ENCODE data around the gene AADACL2.
"Not testable (repeated sequence)": the region's sequence is repeated elsewhere in the genome, so short reads cannot be mapped to it uniquely, and the experiment has no call there.

The AADACL2 gene

GRCh38 chr3:151733613-151734012, at the start of gene AADACL2:
TSS of gene AADACL2 (plus strand) at chr3:151733927. CDS start at chr3:151734036, 109 bp downstream.
- no peak for DNase-seq

GRCh38 chr3:151684094-151684493, 49.6 kb upstream of the AADACL2 start:
- DNase-seq, result no peak

- DNase-seq, result no peak
Observed at GRCh38 chr3:151686257-151686656, 47.5 kb upstream of the AADACL2 start.

- DNase-seq, result no peak
Observed at GRCh38 chr3:151687076-151687475, 46.7 kb upstream of the AADACL2 start.

GRCh38 chr3:151688571-151688970, 45.2 kb upstream of the AADACL2 start:
- no peak for DNase-seq

GRCh38 chr3:151690645-151691044, 43.1 kb upstream of the AADACL2 start:
- no peak for DNase-seq

- DNase-seq, result no peak
Observed at GRCh38 chr3:151697496-151697895, 36.2 kb upstream of the AADACL2 start.

GRCh38 chr3:151707216-151707615, 26.5 kb upstream of the AADACL2 start:
- no peak for DNase-seq

GRCh38 chr3:151708868-151709267, 24.9 kb upstream of the AADACL2 start:
- DNase-seq, result no peak

- DNase-seq, result no peak
Observed at GRCh38 chr3:151709847-151710246, 23.9 kb upstream of the AADACL2 start.

GRCh38 chr3:151721294-151721693, 12.4 kb upstream of the AADACL2 start:
- no peak for DNase-seq

GRCh38 chr3:151722856-151723255, 10.9 kb upstream of the AADACL2 start:
- no peak for DNase-seq

GRCh38 chr3:151724576-151725562, 8.9 kb upstream of the AADACL2 start:
- DNase-seq, result no peak

GRCh38 chr3:151726016-151726415, 7.7 kb upstream of the AADACL2 start:
- no peak for DNase-seq

GRCh38 chr3:151732861-151733260, 866 bp upstream of the AADACL2 start:
- no peak for DNase-seq

- no peak for DNase-seq
Observed at GRCh38 chr3:151740581-151740980, 6.9 kb downstream of the AADACL2 start.

- DNase-seq, result no peak
Observed at GRCh38 chr3:151743855-151744254, 10.1 kb downstream of the AADACL2 start.

GRCh38 chr3:151750181-151750580, 16.5 kb downstream of the AADACL2 start:
- DNase-seq, result no peak

- no peak for DNase-seq
Observed at GRCh38 chr3:151750678-151751077, 17.0 kb downstream of the AADACL2 start.

- DNase-seq, result no peak
Observed at GRCh38 chr3:151751161-151751560, 17.4 kb downstream of the AADACL2 start.

- DNase-seq, result no peak
Observed at GRCh38 chr3:151753846-151754245, 20.1 kb downstream of the AADACL2 start.

GRCh38 chr3:151761581-151761980, 27.9 kb downstream of the AADACL2 start:
- no peak for DNase-seq

GRCh38 chr3:151764699-151765098, 31.0 kb downstream of the AADACL2 start:
- not testable (repeated sequence) for DNase-seq

All from hypothalamus (tissue), 51 donors.